SK-N-DZ (cell line): Measurements from ENCODE around the gene ARMC12.

Experiments used
- DNase-seq: peaks from one replicate; pipeline ENCODE4 v3.0.0-alpha.2; 2015; ENCODE audit warnings: low spot score

ARMC12 gene

DNA sequence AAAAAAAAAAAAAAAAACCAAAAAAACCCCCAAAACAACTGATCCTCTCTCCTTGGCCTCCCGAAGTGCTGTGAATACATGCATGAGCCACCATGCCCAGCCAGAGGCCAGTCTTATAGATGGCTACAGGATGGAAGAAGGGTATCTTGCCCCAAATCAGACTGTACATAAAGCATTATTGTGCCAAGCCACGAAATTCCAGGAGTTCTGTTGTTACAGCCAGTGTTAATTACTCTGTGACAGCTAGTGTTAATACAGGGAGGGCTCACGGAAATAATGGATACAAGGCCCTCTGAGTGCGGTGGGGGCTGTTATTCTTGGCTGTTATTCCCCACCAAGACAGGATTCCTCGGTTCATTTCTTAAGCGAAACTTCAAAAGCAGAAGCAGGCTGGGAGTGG is 38.2 kb downstream of the ARMC12 start:
- DNase-seq: no peak

DNA sequence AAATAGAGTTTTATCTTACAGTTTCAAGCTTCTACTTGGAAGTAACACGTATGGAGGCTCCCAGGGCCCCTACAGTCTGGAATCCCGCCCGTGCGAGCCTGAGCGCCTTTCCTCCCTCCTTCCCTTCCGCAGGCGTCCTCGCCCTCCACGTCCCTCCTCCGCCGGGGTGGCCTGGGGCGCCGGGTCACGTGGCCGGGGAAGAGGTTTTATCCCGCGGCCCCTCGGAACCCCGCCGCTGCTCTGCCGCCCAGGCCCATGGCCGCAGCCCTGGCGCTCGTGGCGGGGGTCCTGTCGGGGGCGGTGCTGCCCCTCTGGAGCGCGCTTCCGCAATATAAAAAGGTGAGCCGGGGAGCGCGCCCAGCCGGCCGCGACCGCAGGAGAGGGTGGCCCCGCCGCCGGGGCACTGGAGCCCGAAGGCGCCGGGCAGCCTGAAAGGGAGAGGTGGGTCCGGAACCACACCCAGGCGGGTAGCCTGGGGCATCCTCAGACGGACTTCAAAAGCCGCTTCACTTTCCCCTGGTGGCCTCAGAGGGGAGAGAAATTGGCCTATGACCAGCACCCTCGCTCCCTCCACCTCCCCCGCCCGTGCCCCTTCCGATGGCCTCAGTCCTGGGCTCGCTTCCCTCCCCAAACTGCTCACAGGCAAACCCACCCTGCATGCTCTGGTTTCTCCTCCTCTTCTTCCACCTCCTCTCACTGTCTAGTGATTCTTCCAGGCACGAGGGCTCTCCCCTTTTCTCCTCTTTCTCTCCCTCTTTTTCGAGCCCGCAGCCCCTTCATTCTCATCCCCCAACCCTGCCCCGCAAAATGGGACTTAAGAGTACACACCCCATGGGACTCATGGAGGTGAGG is 39.8 kb downstream of the ARMC12 start, which contains the start of gene CLPSL2:
Gene CLPSL2 (plus strand): TSS at position 235 of the 852 bp plus-strand sequence. CDS start 21 bp downstream, at position 256.
- peak; percentile 39 for DNase-seq

DNA sequence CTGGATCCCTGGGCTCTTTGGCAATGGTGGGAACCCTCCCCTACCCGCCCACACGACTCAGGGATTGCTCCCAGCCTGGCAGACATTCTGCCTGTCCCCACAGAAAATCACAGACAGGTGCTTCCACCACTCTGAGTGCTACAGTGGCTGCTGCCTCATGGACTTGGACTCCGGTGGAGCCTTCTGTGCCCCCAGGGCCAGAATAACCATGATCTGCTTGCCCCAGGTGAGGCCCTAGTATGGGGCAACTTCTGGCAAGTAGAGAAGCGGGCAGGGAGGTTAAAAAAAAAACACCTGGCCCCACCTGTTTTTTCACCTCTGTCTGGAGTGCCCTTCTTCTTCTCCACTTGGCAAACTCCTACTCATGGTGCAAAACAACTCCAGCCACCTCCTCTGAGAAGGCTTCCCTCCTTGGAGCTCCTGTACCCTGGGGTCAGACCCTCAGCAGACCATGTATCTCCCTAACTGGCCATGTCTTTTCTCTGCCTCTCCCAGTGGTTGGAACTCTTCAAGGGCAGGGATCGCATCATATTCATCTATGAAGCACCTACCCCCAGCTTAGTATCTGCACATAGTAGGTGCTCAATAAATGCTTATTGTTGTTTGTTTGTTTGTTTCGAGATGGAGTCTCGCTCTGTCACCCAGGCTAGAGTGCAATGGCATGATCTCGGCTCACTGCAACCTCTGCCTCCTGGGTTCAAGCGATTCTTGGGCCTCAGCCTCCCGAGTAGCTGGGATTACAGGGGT is 40.7 kb downstream of the ARMC12 start:
- DNase-seq: no peak

DNA sequence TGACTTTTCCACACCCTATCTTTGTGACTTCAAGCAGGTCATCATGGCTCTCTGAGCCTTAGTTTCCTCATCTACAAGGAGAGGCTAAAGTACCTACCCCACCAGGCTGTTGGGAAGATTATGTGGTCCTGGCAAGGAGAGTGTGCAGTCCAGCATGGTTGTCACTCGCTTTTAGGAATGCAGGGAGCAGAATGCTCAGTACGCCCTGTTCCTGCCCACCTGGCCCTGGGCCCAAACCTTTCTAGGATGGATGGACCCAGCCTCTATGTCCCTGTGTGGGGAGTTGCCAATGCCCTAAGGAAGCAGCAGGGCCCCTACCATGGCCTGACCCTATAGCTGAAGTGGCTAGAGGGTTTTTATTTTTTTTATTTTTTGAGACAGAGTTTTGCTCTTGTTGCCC is 41.6 kb downstream of the ARMC12 start:
- DNase-seq: no peak

DNA sequence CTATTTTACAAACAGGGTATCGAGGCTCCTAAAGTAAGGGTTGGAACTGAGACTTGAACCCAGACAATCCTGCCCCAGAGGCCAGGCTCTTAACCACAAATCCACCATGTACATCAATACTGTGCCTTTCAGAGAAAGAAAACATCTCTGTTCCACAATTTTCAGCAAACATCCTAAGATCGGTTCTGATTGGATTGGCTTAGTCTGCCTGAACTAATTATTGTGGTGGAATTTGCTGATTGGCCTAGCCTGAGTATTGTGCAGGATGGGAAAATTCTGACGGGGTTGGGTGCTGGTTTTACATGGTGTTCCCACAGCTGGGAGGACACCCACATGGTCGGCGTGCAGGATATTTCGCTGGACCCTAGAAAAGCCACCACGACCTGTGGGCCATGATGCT is 43.9 kb downstream of the ARMC12 start, which contains the start of gene CLPSL1:
Gene CLPSL1 (plus strand): TSS at position 301 of the 400 bp plus-strand sequence. CDS start 92 bp downstream, at position 393.
- no peak for DNase-seq

DNA sequence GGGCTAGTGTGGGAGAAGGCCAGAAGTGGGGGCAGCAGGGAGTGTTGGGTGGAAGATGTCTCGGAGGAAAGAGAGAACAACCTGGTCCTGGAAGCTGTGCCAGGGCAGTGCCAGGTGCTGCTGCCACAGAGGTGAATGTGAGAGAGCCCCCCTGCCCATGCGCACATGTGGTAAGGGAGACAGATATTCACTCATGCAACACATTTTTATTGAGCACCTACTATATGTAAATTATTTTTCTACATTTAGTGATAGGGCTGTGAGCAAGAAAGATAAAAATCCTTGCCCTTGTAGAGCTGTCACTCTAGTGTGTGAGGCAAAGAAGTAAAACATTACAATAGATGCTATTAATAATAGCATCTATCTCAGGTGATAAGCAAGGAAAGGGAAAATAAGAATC is 44.5 kb downstream of the ARMC12 start:
- DNase-seq: no peak

DNA sequence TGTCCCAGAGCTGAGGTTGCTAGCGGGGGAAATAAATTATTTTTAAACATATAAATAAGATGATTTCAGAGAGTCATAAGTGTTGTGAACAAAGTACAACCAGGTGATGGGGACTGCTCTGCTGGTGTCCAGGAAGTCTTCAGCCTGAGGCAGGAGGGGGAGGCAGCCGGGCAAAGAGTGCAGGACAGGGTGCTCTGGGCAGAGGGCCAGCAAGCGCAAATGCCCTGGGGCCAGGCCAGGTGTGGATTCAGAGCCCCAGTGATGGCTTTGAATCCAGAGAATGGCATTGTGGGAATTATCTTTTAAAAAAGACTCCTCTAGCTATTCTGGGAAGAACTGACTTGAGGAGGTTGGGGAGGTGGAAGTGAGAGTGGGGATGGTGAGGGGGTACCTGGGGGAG is 45.6 kb downstream of the ARMC12 start:
- no peak for DNase-seq

DNA sequence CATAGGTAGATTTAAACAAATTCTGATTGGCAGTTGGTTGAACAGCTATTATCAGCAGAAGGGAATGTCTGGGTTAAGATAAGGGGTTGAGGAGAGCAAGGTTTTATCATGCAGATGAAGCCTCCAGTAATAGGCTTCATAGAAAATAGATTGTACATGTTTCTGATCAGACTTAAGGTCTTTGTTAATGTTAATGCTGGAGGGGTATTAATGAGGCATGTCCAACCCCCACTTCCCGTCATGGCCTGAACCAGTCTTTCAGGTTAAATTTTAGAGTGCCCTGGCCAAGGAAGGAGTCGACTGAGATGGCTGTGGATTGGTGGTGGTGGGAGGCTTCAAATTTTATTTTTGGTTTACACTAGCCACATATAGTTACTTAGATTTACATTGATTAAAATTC is 47.4 kb downstream of the ARMC12 start:
- DNase-seq: no peak

DNA sequence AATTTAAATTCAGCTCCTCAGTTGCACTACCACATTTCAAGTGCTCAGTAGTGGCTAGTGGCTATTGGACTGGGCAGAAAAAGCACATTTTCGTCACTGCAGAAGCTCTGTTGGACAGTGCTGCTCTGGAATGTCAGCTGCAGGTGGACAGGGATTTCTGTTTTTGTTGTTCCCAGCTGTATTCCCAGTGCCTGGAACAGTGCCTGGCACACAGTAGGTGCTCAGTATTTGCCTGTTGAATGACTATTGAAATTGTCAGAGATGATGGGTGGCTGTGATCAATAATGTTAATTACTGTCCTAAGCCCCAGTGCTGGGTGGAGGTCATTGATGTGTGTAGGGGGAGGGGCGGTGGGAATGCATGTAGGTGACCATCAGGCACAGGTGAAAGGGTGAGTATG is 49.4 kb downstream of the ARMC12 start:
- DNase-seq: no peak

DNA sequence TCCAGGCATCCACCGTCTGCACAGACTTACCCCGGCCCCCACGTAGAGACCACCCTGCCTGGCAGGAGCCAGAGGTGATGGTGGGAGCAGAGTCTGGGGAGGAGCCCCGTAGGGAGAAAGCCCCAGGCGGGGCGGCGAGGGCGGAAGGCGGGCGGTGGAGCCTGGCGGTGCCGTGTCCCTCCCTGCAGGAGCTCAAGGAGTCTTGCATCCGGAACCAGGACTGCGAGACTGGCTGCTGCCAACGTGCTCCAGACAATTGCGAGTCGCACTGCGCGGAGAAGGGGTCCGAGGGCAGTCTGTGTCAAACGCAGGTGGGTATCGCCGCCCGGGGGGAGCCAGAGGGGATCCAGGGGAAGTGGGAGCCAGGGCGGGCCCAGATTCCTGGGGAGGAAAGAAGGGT is 50.0 kb downstream of the ARMC12 start:
- no peak for DNase-seq

DNA sequence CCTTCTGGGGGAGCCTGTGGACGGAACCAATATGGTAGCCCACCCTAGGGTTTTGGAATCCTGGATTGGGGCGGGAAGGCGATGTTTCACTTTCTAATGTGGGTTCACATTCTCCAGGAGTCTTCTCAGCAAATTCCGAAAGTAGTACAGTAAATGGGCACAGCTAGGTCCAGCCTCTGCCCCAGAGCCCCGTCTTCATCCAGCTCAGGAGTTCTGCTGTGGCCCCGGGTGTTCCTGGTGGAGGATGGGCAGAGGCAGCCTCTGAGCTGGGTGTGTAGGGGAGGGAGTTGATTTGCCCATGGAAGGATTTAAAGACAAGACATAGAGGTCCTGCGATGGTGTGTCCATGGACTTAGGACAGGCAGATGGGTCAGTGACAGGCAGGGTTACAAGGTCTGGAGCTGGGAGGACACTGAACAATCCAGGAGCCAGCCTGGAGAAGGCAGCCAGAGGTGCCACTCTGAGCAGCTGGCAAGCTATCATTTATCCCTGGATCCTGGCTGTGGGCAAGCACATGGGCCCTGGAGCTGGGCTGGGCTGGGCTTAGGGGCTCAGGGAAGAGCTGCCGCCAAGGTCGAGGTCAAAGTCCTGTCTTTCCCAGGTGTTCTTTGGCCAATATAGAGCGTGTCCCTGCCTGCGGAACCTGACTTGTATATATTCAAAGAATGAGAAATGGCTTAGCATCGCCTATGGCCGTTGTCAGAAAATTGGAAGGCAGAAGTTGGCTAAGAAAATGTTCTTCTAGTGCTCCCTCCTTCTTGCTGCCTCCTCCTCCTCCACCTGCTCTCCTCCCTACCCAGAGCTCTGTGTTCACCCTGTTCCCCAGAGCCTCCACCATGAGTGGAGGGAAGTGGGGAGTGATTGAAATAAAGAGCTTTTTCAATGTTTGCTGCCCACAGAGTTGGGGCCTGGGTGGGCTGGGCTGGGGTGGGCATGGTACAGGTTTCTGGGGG is 50.7 kb downstream of the ARMC12 start:
- DNase-seq: no peak

DNA sequence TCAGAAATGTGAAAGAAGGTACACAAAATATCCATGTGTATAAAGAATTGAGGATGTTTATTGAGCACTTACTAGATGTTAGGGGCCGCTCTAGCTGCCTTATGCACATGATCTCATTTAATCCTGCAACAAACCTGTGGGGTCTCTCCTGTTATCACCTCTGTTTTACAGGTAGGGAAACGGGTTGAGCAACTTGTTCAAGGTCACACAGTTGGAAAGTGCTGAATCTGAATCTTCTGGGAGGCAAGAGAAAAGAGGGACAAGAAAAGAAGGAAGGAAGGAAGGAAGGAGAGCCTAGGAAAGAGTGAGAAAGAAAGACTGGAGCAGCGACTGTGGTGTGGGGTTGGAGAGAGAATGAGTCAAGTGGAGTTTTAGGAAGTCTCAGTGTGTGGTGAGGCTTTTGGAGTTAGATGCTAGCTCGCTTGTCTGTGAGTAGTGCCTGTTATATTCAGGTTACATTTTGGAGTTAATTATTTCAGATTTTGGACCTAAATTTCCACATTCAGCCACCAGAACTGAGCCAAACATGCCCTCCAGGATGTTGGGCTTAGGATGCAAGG is 51.7 kb downstream of the ARMC12 start:
- DNase-seq: no peak

DNA sequence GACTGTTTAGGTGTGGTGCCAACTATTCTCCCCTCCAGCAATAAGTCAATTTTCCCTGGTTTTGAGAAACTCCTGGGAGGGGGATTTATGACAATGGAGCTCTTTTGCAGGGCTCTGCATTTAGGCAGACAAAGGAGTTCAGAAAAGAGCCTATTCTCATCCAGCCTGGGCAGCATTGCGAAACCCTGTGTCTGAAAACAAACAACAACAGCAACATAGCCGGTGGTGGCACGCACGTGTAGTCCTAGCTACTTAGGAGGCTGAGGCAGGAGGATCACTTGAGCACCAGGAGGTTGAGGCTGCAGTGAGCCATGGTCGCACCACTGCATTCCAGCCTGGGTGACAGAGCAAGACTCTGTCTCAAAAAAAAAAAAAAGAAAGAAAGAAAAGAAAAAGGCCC is 53.9 kb downstream of the ARMC12 start:
- DNase-seq: no peak

DNA sequence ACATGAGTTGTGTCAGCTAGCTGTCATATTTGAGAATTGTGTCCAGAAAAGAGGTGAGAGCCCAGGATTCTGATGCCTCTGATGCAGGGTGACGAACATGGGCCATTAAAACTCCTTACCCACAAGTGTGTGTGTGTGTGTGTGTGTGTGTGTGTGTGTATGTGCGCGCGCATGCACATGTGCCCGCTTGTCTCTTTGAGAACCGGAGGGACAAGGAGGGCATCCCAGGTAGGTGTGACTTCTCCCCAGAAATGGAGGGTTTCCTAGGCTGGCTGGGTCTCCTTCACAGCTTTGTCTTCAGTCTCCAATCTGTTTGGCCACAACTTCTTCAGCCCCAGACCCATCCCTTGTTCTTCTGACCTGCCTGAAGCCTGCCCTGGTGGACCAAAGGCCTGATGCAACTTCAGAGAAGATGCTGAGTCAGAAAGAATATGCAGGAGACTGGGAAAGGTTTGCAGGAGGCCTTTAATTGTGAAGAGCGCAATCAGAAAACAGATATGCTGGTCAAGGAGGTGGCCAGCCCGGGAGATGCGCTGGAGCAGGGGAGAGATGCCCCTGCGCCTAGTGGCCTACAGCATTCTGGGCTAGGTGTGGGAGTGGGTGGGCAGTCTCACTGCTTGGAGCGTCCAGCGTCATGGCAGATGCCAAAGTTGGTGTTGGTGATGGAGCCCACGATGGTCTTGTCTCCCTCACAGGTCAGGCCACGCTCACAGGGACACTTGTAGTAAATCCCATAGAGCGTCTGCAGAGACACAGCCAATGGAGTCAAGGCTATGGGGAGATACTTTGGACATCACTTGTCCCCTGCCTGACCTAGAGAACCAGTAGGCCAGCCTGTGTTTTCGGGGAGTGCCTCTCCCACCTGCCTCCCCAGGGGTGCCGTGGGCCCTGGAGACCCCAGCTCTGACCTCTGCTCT is 58.0 kb downstream of the ARMC12 start:
- DNase-seq: no peak

DNA sequence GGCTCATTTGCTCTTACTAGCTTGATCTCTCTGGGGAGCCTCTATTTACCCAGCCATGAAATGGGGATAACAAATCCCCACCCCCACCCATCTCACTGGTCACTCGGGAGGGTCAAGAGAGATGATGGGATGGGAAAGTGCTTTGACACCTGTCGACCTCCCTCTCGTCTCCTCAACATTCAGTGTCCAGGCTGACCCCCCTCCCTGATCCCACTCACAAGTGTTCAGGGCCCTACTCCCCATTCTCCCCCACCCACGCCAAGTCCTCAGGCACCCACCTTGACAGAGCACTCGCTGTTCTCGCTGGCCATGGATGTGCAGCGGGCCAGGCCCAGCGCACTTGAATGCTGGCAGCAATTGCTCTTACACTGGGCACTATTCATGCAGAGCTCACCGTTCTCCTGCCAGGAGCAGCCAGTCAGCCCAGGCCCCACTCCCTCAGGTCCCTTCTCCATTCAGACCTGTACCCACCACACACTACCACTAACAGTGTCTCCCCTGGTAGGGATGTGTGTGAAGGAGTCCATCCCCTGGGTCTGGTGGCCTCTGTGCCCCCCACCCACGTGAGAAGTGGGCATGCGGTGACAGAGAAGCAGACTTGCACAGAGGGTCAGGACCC is 58.7 kb downstream of the ARMC12 start:
- DNase-seq: no peak

DNA sequence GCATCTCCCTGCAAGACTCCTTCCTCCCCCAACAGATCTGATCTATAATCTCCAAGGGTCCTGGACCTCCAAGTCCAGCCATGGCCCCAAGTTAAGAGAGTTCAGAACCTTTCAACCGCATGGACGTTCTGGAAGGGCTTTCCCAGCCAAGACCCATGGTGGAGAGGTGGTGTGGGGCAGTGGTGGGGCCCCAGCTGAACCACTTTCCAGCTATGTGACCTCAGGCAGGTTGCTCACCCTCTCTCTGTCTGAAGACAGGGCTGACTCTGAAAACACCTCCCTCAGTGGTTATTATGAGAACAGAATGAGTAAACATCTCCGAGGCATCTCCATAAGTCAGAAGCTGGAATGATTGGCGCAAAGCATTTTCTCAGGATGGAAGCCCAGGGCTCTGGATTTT is 59.4 kb downstream of the ARMC12 start:
- no peak for DNase-seq

DNA sequence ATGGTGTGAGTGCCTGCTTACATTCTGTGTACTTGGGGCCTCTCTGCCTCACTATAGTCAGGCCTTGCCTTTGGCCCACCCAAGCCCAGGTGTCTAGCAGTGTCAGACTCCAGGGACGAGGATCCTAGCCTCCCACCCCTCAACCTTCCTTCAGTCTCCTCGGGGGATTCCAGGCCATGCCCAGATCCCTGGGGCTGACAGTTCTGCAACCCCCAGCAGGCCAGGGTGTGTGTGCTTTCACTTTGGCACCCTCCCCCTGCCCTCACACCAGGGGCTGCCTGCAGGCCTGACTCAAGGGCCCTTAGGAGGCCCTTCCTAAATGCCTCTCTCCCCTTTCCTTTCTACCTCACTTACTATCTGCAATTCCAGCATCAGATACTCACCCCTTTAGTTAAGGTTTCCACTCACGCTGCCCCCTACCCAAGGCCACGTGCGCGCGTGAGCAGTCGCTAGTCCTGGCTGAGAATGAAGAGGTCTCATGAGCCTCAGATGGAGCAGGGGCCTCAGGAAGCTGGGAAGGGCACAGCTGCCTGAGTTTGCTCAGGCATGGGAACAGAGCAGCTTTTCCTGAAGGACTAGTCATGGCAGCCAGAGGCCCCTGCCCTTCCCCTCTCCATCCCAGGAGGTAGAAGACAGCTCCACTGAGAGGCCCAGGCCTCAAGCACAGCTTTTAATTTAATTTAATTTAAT is 61.1 kb downstream of the ARMC12 start:
- no peak for DNase-seq
